ENCODE data around the gene TRIO.

Gene TRIO

GRCh38 chr5:14358536-14358935 lies 215.4 kb downstream of the TRIO start:
- TF ChIP-seq CTCF (IDR thresholded peaks at IDR 0.05; ENCODE audit: low read depth, low read length, missing control alignments), result no peak
- no peak overlapping the region for H3K4me3 ChIP-seq (ENCODE audit: low read depth, low read length)
- in situ Hi-C loops (cut with HindIII; ENCODE audit: low sequenced_read_pairs), result loop anchor here (25.0 kb wide), 1 partner anchor 371 kb away; no protein-coding TSS in a partner anchor
- no peak for DNase-seq (ENCODE audit: low read depth)

GRCh38 chr5:14359069-14360043 lies 216.2 kb downstream of the TRIO start:
- no peak for TF ChIP-seq CTCF (IDR thresholded peaks at IDR 0.05; ENCODE audit: low read depth, low read length, missing control alignments)
- in situ Hi-C loops (cut with HindIII; ENCODE audit: low sequenced_read_pairs), result loop anchor here (25.0 kb wide), 1 partner anchor 372 kb away; no protein-coding TSS in a partner anchor
- H3K4me3 ChIP-seq (ENCODE audit: low read depth, low read length), result no peak overlapping the region
- DNase-seq (ENCODE audit: low read depth), result no peak

GRCh38 chr5:14362491-14362890 lies 219.3 kb downstream of the TRIO start:
- no peak for TF ChIP-seq CTCF (IDR thresholded peaks at IDR 0.05; ENCODE audit: low read depth, low read length, missing control alignments)
- in situ Hi-C loops (cut with HindIII; ENCODE audit: low sequenced_read_pairs), result loop anchor here (25.0 kb wide), 1 partner anchor 375 kb away; no protein-coding TSS in a partner anchor
- H3K4me3 ChIP-seq (ENCODE audit: low read depth, low read length), result no peak overlapping the region
- no peak for DNase-seq (ENCODE audit: low read depth)

- H3K4me3 ChIP-seq (ENCODE audit: low read depth, low read length), result no peak overlapping the region
- in situ Hi-C loops (cut with HindIII; ENCODE audit: low sequenced_read_pairs), result loop anchor here (25.0 kb wide), 1 partner anchor 377 kb away; no protein-coding TSS in a partner anchor
- no peak for DNase-seq (ENCODE audit: low read depth)
- no peak for TF ChIP-seq CTCF (IDR thresholded peaks at IDR 0.05; ENCODE audit: low read depth, low read length, missing control alignments)
These were observed 221.0 kb downstream of the TRIO start for GRCh38 chr5:14364096-14364495.

GRCh38 chr5:14364576-14365472 lies 221.7 kb downstream of the TRIO start:
- no peak overlapping the region for H3K4me3 ChIP-seq (ENCODE audit: low read depth, low read length)
- no peak for DNase-seq (ENCODE audit: low read depth)
- TF ChIP-seq CTCF (IDR thresholded peaks at IDR 0.05; ENCODE audit: low read depth, low read length, missing control alignments), result peak; percentile 60
- in situ Hi-C loops (cut with HindIII; ENCODE audit: low sequenced_read_pairs), result loop anchor here (25.0 kb wide), 1 partner anchor 378 kb away; no protein-coding TSS in a partner anchor

All from astrocyte of the cerebellum (primary cell).